H1 (cell line): ENCODE data around the gene ULBP1. TPM values are rescaled to one million over a fixed set of nuclear protein-coding genes. Genes with fewer than 3 reads are reported as not detected.
"Not testable (repeated sequence)": the region's sequence is repeated elsewhere in the genome, so short reads cannot be mapped to it uniquely, and the experiment has no call there.

Source experiments
- CTCF ChIA-PET: fragments of 300-600 bp; sonication (Branson Sonifier 250); formaldehyde crosslinking; loops from one replicate; lab custom pipeline; 2021; ENCODE audit not compliant: partially characterized antibody; lab: Charles Lee
- POLR2A ChIA-PET: fragments of 300-600 bp; sonication (Branson Sonifier 250); formaldehyde crosslinking; loops from one replicate; lab custom pipeline; 2021; ENCODE audit warnings: inconsistent platforms; ENCODE audit not compliant: partially characterized antibody; lab: Charles Lee
- DNase-seq, 2 experiments: peaks; one replicate each; pipeline versions ENCODE4 v3.0.0 to v3.0.0-alpha.2; 2010 to 2022; ENCODE audit warnings: low spot score in 2 of 2, low read depth in 1 of 2, mixed read lengths in 1 of 2
- FAIRE-seq: peaks from 2 replicates; lab custom pipeline; 2011; peaks lifted over from hg19 to GRCh38; lab: Jason Lieb, UNC
- H2AFZ ChIP-seq: 2 replicates; pipeline ENCODE4 v1.8.1; 2012; ENCODE audit warnings: low read length, inconsistent platforms
- H2AK5ac ChIP-seq: 2 replicates; pipeline ENCODE4 v1.6.1; 2013; ENCODE audit warnings: low read depth, low read length
- H2BK120ac ChIP-seq: replicated peaks from 2 replicates; pipeline ENCODE3; 2013; ENCODE audit warnings: low read depth, low read length, inconsistent platforms
- H2BK12ac ChIP-seq: 2 replicates; pipeline ENCODE4 v1.6.1; 2013; ENCODE audit warnings: low read depth, low read length
- H2BK15ac ChIP-seq: 2 replicates; pipeline ENCODE4 v1.6.1; 2013; ENCODE audit warnings: low read length
- H2BK20ac ChIP-seq: 2 replicates; pipeline ENCODE4 v1.6.1; 2013; ENCODE audit warnings: low read length
- H2BK5ac ChIP-seq: 2 replicates; pipeline ENCODE4 v1.6.1; 2013; ENCODE audit warnings: low read depth, low read length
- H3K14ac ChIP-seq: 2 replicates; pipeline ENCODE4 v1.6.1; 2013; ENCODE audit warnings: inconsistent platforms; ENCODE audit not compliant: insufficient read length
- H3K18ac ChIP-seq: 2 replicates; pipeline ENCODE4 v1.6.1; 2013; ENCODE audit warnings: low read length; ENCODE audit errors: extremely low read depth
- H3K23ac ChIP-seq: 2 replicates; pipeline ENCODE4 v1.6.1; 2013; ENCODE audit warnings: inconsistent platforms; ENCODE audit not compliant: insufficient read length
- H3K23me2 ChIP-seq: 2 replicates; pipeline ENCODE4 v1.6.1; 2013; ENCODE audit warnings: low read depth, low read length
- H3K27ac ChIP-seq: 2 replicates; pipeline ENCODE4 v1.6.1; 2011; ENCODE audit warnings: low read depth, low read length, inconsistent platforms
- H3K27me3 ChIP-seq, 4 experiments: replicated peaks in 1 of 4; 1 replicate in 1 of 4; 2 replicates in 3 of 4; pipeline versions ENCODE4 v1.6.1 to v1.8.1; 2011 to 2013; ENCODE audit warnings: low read length in 3 of 4, mild to moderate bottlenecking in 3 of 4, inconsistent platforms in 2 of 4, mixed read lengths in 2 of 4, moderate library complexity in 1 of 4; ENCODE audit not compliant: control insufficient read depth in 3 of 4, insufficient read depth in 3 of 4; ENCODE audit errors: extremely low read depth in 1 of 4
- H3K36me3 ChIP-seq, 4 experiments: 2 replicates each; pipeline versions ENCODE4 v1.6.1 to v1.8.1; 2011 to 2013; ENCODE audit warnings: mild to moderate bottlenecking in 4 of 4, low read length in 3 of 4, moderate library complexity in 2 of 4, control low read depth in 1 of 4, inconsistent platforms in 1 of 4; ENCODE audit not compliant: insufficient read depth in 4 of 4, control insufficient read depth in 2 of 4
- H3K4ac ChIP-seq: replicated peaks from 2 replicates; pipeline ENCODE3; 2013; ENCODE audit warnings: low read length, low read depth, mixed read lengths, inconsistent platforms; ENCODE audit not compliant: insufficient read length
- H3K4me1 ChIP-seq, 4 experiments: replicated peaks in 1 of 4; 1 replicate in 1 of 4; 2 replicates in 3 of 4; pipeline versions ENCODE4 v1.6.1 to v1.8.1; 2011 to 2013; ENCODE audit warnings: low read length in 3 of 4, inconsistent platforms in 2 of 4, mixed read lengths in 1 of 4; ENCODE audit not compliant: insufficient read depth in 4 of 4, control insufficient read depth in 3 of 4
- H3K4me2 ChIP-seq, 2 experiments: 2 replicates each; pipeline versions ENCODE4 v1.6.1 to v1.8.1; 2011 to 2013; ENCODE audit warnings: low read depth in 2 of 2, low read length in 2 of 2, control low read depth in 1 of 2, inconsistent platforms in 1 of 2, mild to moderate bottlenecking in 1 of 2; ENCODE audit not compliant: insufficient read depth in 1 of 2
- H3K4me3 ChIP-seq, 4 experiments: fragments of 200-600, 300-600 bp in 1 of 4; sonication (generic), shearing (Covaris generic), sonication (Bioruptor Twin) in 1 of 4; 2 replicates each; pipeline versions ENCODE4 v1.5.1 to v1.8.1; 2011 to 2016; ENCODE audit warnings: low read length in 4 of 4, low read depth in 3 of 4, control low read depth in 2 of 4, inconsistent platforms in 2 of 4, mild to moderate bottlenecking in 2 of 4, mixed read lengths in 1 of 4, moderate library complexity in 1 of 4; ENCODE audit not compliant: insufficient read depth in 2 of 4; ENCODE audit errors: extremely low read depth in 1 of 4
- H3K56ac ChIP-seq: replicated peaks from 2 replicates; pipeline ENCODE3; 2013; ENCODE audit warnings: low read depth, mild to moderate bottlenecking, mixed read lengths, low read length, inconsistent platforms; ENCODE audit not compliant: insufficient read length
- H3K79me1 ChIP-seq: 2 replicates; pipeline ENCODE4 v1.6.1; 2013; ENCODE audit warnings: low read depth, low read length, control low read depth
- H3K79me2 ChIP-seq, 2 experiments: 2 replicates each; pipeline versions ENCODE4 v1.6.1 to v1.8.1; 2012 to 2013; ENCODE audit warnings: low read length in 2 of 2, mild to moderate bottlenecking in 2 of 2, inconsistent platforms in 1 of 2; ENCODE audit not compliant: insufficient read depth in 2 of 2, control insufficient read depth in 1 of 2
- H3K9ac ChIP-seq, 4 experiments: replicated peaks in 1 of 4; 1 replicate in 1 of 4; 2 replicates in 3 of 4; pipeline versions ENCODE4 v1.6.1 to v1.8.1; 2011 to 2013; ENCODE audit warnings: low read depth in 3 of 4, low read length in 3 of 4, control low read depth in 2 of 4, mild to moderate bottlenecking in 2 of 4, moderate library complexity in 2 of 4, inconsistent platforms in 1 of 4; ENCODE audit errors: extremely low read depth in 1 of 4
- H3K9me3 ChIP-seq, 2 experiments: 2 replicates each; pipeline versions ENCODE4 v1.6.1 to v1.8.1; 2012 to 2013; ENCODE audit warnings: mild to moderate bottlenecking in 2 of 2, moderate library complexity in 2 of 2, control low read depth in 1 of 2, inconsistent platforms in 1 of 2, low read depth in 1 of 2, low read length in 1 of 2, mixed read lengths in 1 of 2; ENCODE audit not compliant: insufficient read depth in 2 of 2
- H4K20me1 ChIP-seq, 2 experiments: replicated peaks in 1 of 2; 2 replicates each; pipeline versions ENCODE3 to v1.8.1; 2011 to 2013; ENCODE audit warnings: inconsistent platforms in 2 of 2, low read length in 2 of 2, mild to moderate bottlenecking in 1 of 2; ENCODE audit not compliant: insufficient read depth in 2 of 2, control insufficient read depth in 1 of 2
- H4K5ac ChIP-seq: 2 replicates; pipeline ENCODE4 v1.6.1; 2013; ENCODE audit warnings: low read length, low read depth, mixed read lengths, inconsistent platforms; ENCODE audit not compliant: insufficient read length
- H4K8ac ChIP-seq: 2 replicates; pipeline ENCODE4 v1.8.0; 2013; ENCODE audit warnings: mild to moderate bottlenecking, moderate library complexity, low read length, inconsistent platforms; ENCODE audit not compliant: insufficient read depth; ENCODE audit errors: extremely low read depth
- H4K91ac ChIP-seq: replicated peaks from 2 replicates; pipeline ENCODE3; 2013; ENCODE audit warnings: low read length, mixed read lengths, inconsistent platforms; ENCODE audit not compliant: insufficient read length
- EZH2 ChIP-seq: fragments of 200-600 bp; sonication (generic); IDR thresholded peaks from 2 replicates; pipeline ENCODE4 v1.7.1; 2012; ENCODE audit warnings: low read depth, mild to moderate bottlenecking, moderate library complexity, low read length, inconsistent platforms; ENCODE audit not compliant: severe bottlenecking
- SUZ12 ChIP-seq: fragments of 200-600 bp; sonication (generic); IDR thresholded peaks from 2 replicates; pipeline ENCODE4 v1.6.1; 2012; ENCODE audit warnings: mild to moderate bottlenecking, inconsistent platforms, low read length, moderate library complexity, mixed read lengths
- WGBS, 2 experiments: shearing (Covaris generic) in 1 of 2; methylation state at CpG; one replicate each; pipeline versions ENCODE4 v1.1.6 to v1.1.7; 2013 to 2015; ENCODE audit warnings: low lambda C conversion rate in 2 of 2, mixed read lengths in 2 of 2, inconsistent platforms in 1 of 2, low coverage in 1 of 2, missing lambda C conversion rate in 1 of 2; ENCODE audit not compliant: insufficient replicate concordance in 2 of 2, insufficient coverage in 1 of 2, insufficient read length in 1 of 2; ENCODE audit errors: extremely low coverage in 1 of 2, missing lambda C conversion rate in 1 of 2; 5-methylcytosine and 5-hydroxymethylcytosine counted together
- polyA plus RNA-seq, 7 experiments: library from polyadenylated mRNA; depleted of rRNA in 3 of 7; stranded (reverse) in 5 of 7; unstranded in 2 of 7; fragments of >200 nt in 5 of 7; fragments of 200-250 nt in 2 of 7; gene quantifications; 1 replicate in 5 of 7; 2 replicates in 1 of 7; 4 replicates in 1 of 7; pipeline versions ENCODE4 v1.2.1 to v1.2.3, GENCODE V29; 2011 to 2013; ENCODE audit warnings: missing spikeins in 2 of 7, mixed read lengths in 2 of 7
- total RNA-seq: library from RNA; stranded (reverse); fragmentation: NEBNext Ultra II Directional; extraction: Animal tissue kit (Norgen Biotek cat#: 25700); gene quantifications from 2 replicates; pipeline ENCODE4 v1.2.1, GENCODE V29; 2021

The ULBP1 gene
- total and polyA plus RNA-seq, 2 of the 8 experiments (the other 6 are each of a cell fraction or from before 2014, with no cell fraction given): 0.32 to 0.60 TPM

GRCh38 chr6:149955654-149956317 lies 8.0 kb upstream of the ULBP1 start:
- H2AFZ ChIP-seq, H2BK20ac ChIP-seq, H3K4me2 ChIP-seq, POLR2A ChIA-PET, H3K56ac ChIP-seq, H3K23me2 ChIP-seq, H3K18ac ChIP-seq, H4K8ac ChIP-seq, H2AK5ac ChIP-seq, FAIRE-seq, H3K4me1 ChIP-seq, H4K5ac ChIP-seq, H3K14ac ChIP-seq, H3K4me3 ChIP-seq, H2BK120ac ChIP-seq, H3K9me3 ChIP-seq, H2BK5ac ChIP-seq, H3K9ac ChIP-seq, H4K91ac ChIP-seq, H3K27ac ChIP-seq, DNase-seq, H4K20me1 ChIP-seq, H3K23ac ChIP-seq, H3K79me2 ChIP-seq, H2BK15ac ChIP-seq, H3K79me1 ChIP-seq, H3K4ac ChIP-seq, H3K36me3 ChIP-seq: not testable (repeated sequence)
- peaks cover 24 to 86% (median 60%) of the 10 kb centered on the region in 4 experiments for H3K27me3 ChIP-seq
- H2BK12ac ChIP-seq: 0 out of 2 replicates have a peak overlapping the region, but pooled peaks have one; percentile 39
- CTCF ChIA-PET: interaction anchor here (0.7 to 1.2 kb wide), 3 partner anchors 10 to 51 kb away, joined by 3 to 5 read pairs (median 3); no protein-coding TSS in a partner anchor
- 46% methylated on average over 7 of the region's 7 CpGs; no CpG with 5 or more reads in 1 of the 2 experiments for WGBS, 2 experiments
- TF ChIP-seq SUZ12 (peak; percentile 30; the same call in 1 of the 2 replicates), EZH2 (peak; percentile 9)
